SK-N-SH (cell line): ENCODE measurements around the gene ATP5F1A. TPM values are rescaled to one million over a fixed set of nuclear protein-coding genes. Genes with fewer than 3 reads are reported as not detected.

ENCODE experiments used
- CTCF ChIA-PET: fragments of 300-600, 350-600 bp; formaldehyde crosslinking; extraction: SDS; loops from one replicate; lab custom pipeline; 2021; lab: Yijun Ruan, JAX
- POLR2A ChIA-PET: fragments of 350-600 bp; sonication (Branson Sonifier 250); formaldehyde crosslinking; extraction: SDS; loops from one replicate; lab custom pipeline; 2020; ENCODE audit warnings: antibody characterized with exemption, inconsistent platforms; lab: Yijun Ruan, JAX
- DNase-seq: peaks from one replicate; pipeline ENCODE4 v3.0.0; 2012
- H2AFZ ChIP-seq: fragments of 200-600 bp; sonication (generic); 2 replicates; pipeline ENCODE4 v1.8.1; 2016; ENCODE audit warnings: antibody characterized with exemption, mild to moderate bottlenecking, low read depth
- H3F3A ChIP-seq: fragments of 200-600 bp; sonication (generic); replicated peaks from 2 replicates; pipeline ENCODE3; 2016; ENCODE audit warnings: antibody characterized with exemption, mild to moderate bottlenecking; ENCODE audit not compliant: insufficient read depth
- H3K27ac ChIP-seq, 2 experiments: fragments of 200-500 bp in 1 of 2; fragments of 200-600 bp in 1 of 2; sonication (Bioruptor generic) in 1 of 2; sonication (generic), shearing (Covaris generic) in 1 of 2; 2 replicates each; pipeline versions ENCODE4 v1.5.1 to v1.6.1; 2014 to 2016; ENCODE audit warnings: low read depth in 2 of 2, inconsistent platforms in 1 of 2, low read length in 1 of 2, mild to moderate bottlenecking in 1 of 2, mixed read lengths in 1 of 2
- H3K27me3 ChIP-seq: fragments of 200-600 bp; sonication (generic), shearing (Covaris generic); 2 replicates; pipeline ENCODE4 v1.6.1; 2016; ENCODE audit warnings: mixed run types; ENCODE audit not compliant: insufficient read depth
- H3K36me3 ChIP-seq, 2 experiments: fragments of 200-500 bp in 1 of 2; fragments of 200-600 bp in 1 of 2; sonication (Bioruptor generic) in 1 of 2; sonication (generic) in 1 of 2; replicated peaks in 1 of 2; 2 replicates each; pipeline versions ENCODE3 to v1.5.1; 2014 to 2016; ENCODE audit warnings: low read length in 1 of 2, mild to moderate bottlenecking in 1 of 2; ENCODE audit not compliant: insufficient read depth in 2 of 2, control insufficient read depth in 1 of 2
- H3K4me1 ChIP-seq, 2 experiments: fragments of 200-500 bp in 1 of 2; fragments of 200-600 bp in 1 of 2; sonication (Bioruptor generic) in 1 of 2; sonication (generic), shearing (Covaris generic) in 1 of 2; 2 replicates each; pipeline versions ENCODE4 v1.5.1 to v1.6.1; 2014 to 2016; ENCODE audit warnings: low read depth in 1 of 2, low read length in 1 of 2, mixed run types in 1 of 2; ENCODE audit not compliant: insufficient read depth in 2 of 2, control insufficient read depth in 1 of 2
- H3K4me2 ChIP-seq: fragments of 200-600 bp; sonication (generic), shearing (Covaris generic); 2 replicates; pipeline ENCODE4 v1.6.1; 2017; ENCODE audit warnings: mixed run types
- H3K4me3 ChIP-seq, 2 experiments: fragments of 200-500 bp in 1 of 2; fragments of 200-600 bp in 1 of 2; sonication (Bioruptor generic) in 1 of 2; sonication (generic), shearing (Covaris generic) in 1 of 2; 2 replicates each; pipeline versions ENCODE4 v1.5.1 to v1.8.1; 2014 to 2016; ENCODE audit warnings: low read depth in 2 of 2, inconsistent platforms in 1 of 2, low read length in 1 of 2, mild to moderate bottlenecking in 1 of 2, mixed read lengths in 1 of 2, moderate library complexity in 1 of 2
- H3K79me2 ChIP-seq: fragments of 200-600 bp; sonication (generic); 2 replicates; pipeline ENCODE4 v1.8.1; 2017; ENCODE audit warnings: mild to moderate bottlenecking; ENCODE audit not compliant: insufficient read depth
- H3K9ac ChIP-seq: fragments of 200-600 bp; sonication (generic); 2 replicates; pipeline ENCODE4 v1.6.1; 2017; ENCODE audit warnings: mixed run types
- H3K9me2 ChIP-seq: fragments of 200-600 bp; sonication (generic); 2 replicates; pipeline ENCODE4 v1.6.1; 2017; ENCODE audit warnings: mixed run types
- H3K9me3 ChIP-seq: fragments of 200-600 bp; sonication (generic); 2 replicates; pipeline ENCODE4 v1.6.1; 2017; ENCODE audit warnings: mixed run types, mild to moderate bottlenecking, moderate library complexity
- H4K20me1 ChIP-seq: fragments of 200-600 bp; sonication (generic); 2 replicates; pipeline ENCODE4 v1.6.1; 2017; ENCODE audit warnings: mild to moderate bottlenecking, mixed run types; ENCODE audit not compliant: insufficient read depth
- ELF1 ChIP-seq: IDR thresholded peaks from 2 replicates; pipeline ENCODE4 v1.4.0; 2012
- EZH2phosphoT487 ChIP-seq: fragments of 200-600 bp; sonication (generic); IDR thresholded peaks from 2 replicates; pipeline ENCODE4 v1.6.1; 2017; ENCODE audit warnings: low read depth, mixed run types, mild to moderate bottlenecking, antibody characterized with exemption, moderate library complexity, borderline replicate concordance
- FOXJ3 ChIP-seq: sonication (generic); formaldehyde crosslinking; IDR thresholded peaks from 2 replicates; pipeline ENCODE4 v1.5.1; 2020; ENCODE audit warnings: mild to moderate bottlenecking, missing genetic modification reagents
- JUND ChIP-seq: IDR thresholded peaks from 2 replicates; pipeline ENCODE4 v1.4.0; 2012
- MEF2A ChIP-seq: IDR thresholded peaks from 2 replicates; pipeline ENCODE4 v1.4.0; 2012; ENCODE audit warnings: low read depth, borderline replicate concordance
- MXI1 ChIP-seq: IDR thresholded peaks from 2 replicates; pipeline ENCODE4 v1.6.1; 2012; ENCODE audit warnings: mild to moderate bottlenecking, low read depth, low read length, improper control_type of control experiment
- SMC3 ChIP-seq: IDR thresholded peaks from 2 replicates; pipeline ENCODE4 v1.6.1; 2012; ENCODE audit warnings: low read depth, low read length, improper control_type of control experiment
- WGBS: methylation state at CpG from one replicate; pipeline ENCODE4 v1.1.6; 2017; ENCODE audit warnings: low lambda C conversion rate; 5-methylcytosine and 5-hydroxymethylcytosine counted together
- polyA plus RNA-seq, 3 experiments: library from polyadenylated mRNA; depleted of rRNA; stranded (reverse); fragments of >200 nt; gene quantifications; 2 replicates each; pipeline ENCODE4 v1.2.3, GENCODE V29; 2012
- TF ChIP-seq, protein P1 (sequence below): IDR thresholded peaks from 2 replicates; pipeline ENCODE4 v1.4.0; 2012; ENCODE audit warnings: low read depth, borderline replicate concordance
- TF ChIP-seq, protein P2 (sequence below): IDR thresholded peaks from 2 replicates; pipeline ENCODE4 v1.6.1; 2012; ENCODE audit warnings: mild to moderate bottlenecking, low read depth, low read length, moderate library complexity
- TF ChIP-seq, protein P3 (sequence below): fragments of 150-350 bp; IDR thresholded peaks from 2 replicates; pipeline ENCODE4 v1.6.1; 2017; ENCODE audit warnings: antibody characterized with exemption, low read length, low read depth, borderline replicate concordance
- TF ChIP-seq, protein P4 (sequence below): fragments of 200-600 bp; sonication (generic); IDR thresholded peaks from 2 replicates; pipeline ENCODE4 v1.6.1; 2017; ENCODE audit warnings: antibody characterized with exemption, mild to moderate bottlenecking, moderate library complexity
- TF ChIP-seq, protein P5 (sequence below): IDR thresholded peaks from 2 replicates; pipeline ENCODE4 v1.4.0; 2012; ENCODE audit warnings: low read depth, borderline replicate concordance

ATP5F1A gene
- polyA plus RNA-seq, 1 of the 3 experiments (the other 2 are of a cell fraction) = 610 TPM

DNA sequence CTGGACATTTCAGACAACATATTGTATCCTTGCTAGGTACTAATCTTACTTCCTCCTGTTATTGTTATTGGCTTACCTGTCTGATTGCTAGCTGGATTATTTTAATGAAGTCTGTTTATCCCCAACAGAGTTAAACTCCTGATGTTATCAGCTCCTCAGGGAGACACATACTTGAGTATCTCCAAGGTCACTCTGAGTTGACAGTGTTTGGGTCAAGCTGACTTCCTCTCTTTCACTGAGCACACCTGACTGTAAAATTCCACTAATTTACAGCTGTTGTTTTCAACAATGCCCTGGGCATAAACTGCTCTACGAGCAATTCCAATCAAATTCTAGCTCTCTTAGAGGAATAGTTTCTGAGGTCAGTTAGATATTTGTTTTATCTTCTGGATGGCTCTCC lies 15.7 kb upstream of the ATP5F1A start:
- Histone ChIP-seq H3K36me3 (peaks cover 3 to 30% of the 10 kb centered on the region in 2 experiments), H3F3A (peaks cover 4% of the 10 kb centered on the region), H2AFZ (no peak overlapping the region), H3K27me3 (no peaks in the 10 kb centered on the region), H3K27ac (no peak overlapping the region), H3K9me3 (no peaks in the 10 kb centered on the region), H3K4me3 (no peak overlapping the region), H3K79me2 (no peaks in the 10 kb centered on the region; the same call in 1 of the 2 replicates), H3K9me2 (no peaks in the 10 kb centered on the region), H3K4me1 (no peaks in the 10 kb centered on the region), H3K9ac (no peak overlapping the region), H3K4me2 (no peak overlapping the region), H4K20me1 (no peaks in the 10 kb centered on the region)
- ChIA-PET POLR2A (no interaction called here), CTCF (interaction anchor here (0.8 to 1.0 kb wide), 3 partner anchors 13 to 59 kb away, joined by 3 to 4 read pairs (median 3); a partner anchor contains a TSS)
- no peak for TF ChIP-seq SMC3
- DNase-seq = no peak
- WGBS = 86% methylated on average over 1 of the region's 1 CpG

DNA sequence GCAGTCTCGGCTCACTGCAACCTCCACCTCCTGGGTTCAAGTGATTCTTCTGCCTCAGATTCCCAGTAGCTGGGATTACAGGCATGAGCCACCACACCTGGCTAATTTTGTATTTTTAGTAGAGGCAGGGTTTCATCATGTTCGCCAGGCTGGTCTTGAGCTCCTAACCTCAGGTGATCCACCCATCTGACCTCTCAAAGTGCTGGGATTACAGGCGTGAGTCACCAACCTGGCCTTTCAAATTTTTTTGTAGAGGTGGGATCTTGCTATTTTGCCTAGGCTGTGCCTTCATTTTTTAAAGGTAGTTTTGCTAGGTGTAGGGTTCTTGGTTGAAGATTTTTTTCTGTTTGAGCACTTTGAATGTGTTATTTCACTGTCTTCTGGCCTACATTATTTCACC lies 12.3 kb upstream of the ATP5F1A start:
- no peaks in the 10 kb centered on the region for H3K27me3 ChIP-seq
- no peak for TF ChIP-seq EZH2phosphoT487
- no peak overlapping the region for H3K4me2 ChIP-seq
- H3K9me2 ChIP-seq = no peaks in the 10 kb centered on the region
- H3F3A ChIP-seq = peaks cover 4% of the 10 kb centered on the region
- no peak overlapping the region for H3K4me3 ChIP-seq
- no peaks in the 10 kb centered on the region for H3K9me3 ChIP-seq
- H3K27ac ChIP-seq = no peak overlapping the region
- H3K4me1 ChIP-seq = no peaks in the 10 kb centered on the region
- ChIA-PET POLR2A (no interaction called here), CTCF (interaction anchor here (1.9 kb wide), 1 partner anchor 63 kb away, joined by 6 read pairs; a partner anchor contains a TSS)
- H3K9ac ChIP-seq = no peak overlapping the region
- no peak for DNase-seq
- H4K20me1 ChIP-seq = no peaks in the 10 kb centered on the region
- peaks cover 22% of the 10 kb centered on the region for H3K79me2 ChIP-seq
- 88% methylated on average over 3 of the region's 3 CpGs for WGBS
- peaks cover 9 to 40% of the 10 kb centered on the region in 2 experiments for H3K36me3 ChIP-seq
- H2AFZ ChIP-seq = no peak overlapping the region

DNA sequence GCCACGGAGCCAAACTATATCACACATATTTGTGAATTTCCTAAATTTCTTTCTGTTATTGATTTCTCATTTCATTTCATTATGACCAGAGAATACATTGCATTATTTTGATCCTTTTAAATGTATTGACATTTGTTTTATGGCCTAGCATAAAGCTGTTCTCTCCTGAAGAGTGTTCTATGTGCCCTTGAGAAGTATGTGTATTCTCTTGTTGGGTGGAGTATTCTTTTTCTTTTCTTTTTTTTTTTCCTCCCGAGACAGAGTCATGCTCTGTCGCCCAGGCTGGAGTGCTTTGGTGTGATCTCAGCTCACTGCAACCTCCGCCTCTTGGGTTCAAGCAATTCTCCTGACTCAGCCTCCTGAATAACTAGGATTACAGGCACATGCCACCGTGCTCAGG lies 11.3 kb upstream of the ATP5F1A start:
- WGBS = 96% methylated on average over 5 of the region's 5 CpGs
- ChIA-PET POLR2A (no interaction called here), CTCF (interaction anchor here (1.9 kb wide), 1 partner anchor 64 kb away, joined by 6 read pairs; a partner anchor contains a TSS)
- TF ChIP-seq, protein P1, sequence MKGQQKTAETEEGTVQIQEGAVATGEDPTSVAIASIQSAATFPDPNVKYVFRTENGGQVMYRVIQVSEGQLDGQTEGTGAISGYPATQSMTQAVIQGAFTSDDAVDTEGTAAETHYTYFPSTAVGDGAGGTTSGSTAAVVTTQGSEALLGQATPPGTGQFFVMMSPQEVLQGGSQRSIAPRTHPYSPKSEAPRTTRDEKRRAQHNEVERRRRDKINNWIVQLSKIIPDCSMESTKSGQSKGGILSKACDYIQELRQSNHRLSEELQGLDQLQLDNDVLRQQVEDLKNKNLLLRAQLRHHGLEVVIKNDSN = no peak
- TF ChIP-seq JUND (no peak), MEF2A (no peak), ELF1 (no peak), FOXJ3 (CRISPR knock-in tag) (no peak), MXI1 (no peak)
- TF ChIP-seq, protein P2, sequence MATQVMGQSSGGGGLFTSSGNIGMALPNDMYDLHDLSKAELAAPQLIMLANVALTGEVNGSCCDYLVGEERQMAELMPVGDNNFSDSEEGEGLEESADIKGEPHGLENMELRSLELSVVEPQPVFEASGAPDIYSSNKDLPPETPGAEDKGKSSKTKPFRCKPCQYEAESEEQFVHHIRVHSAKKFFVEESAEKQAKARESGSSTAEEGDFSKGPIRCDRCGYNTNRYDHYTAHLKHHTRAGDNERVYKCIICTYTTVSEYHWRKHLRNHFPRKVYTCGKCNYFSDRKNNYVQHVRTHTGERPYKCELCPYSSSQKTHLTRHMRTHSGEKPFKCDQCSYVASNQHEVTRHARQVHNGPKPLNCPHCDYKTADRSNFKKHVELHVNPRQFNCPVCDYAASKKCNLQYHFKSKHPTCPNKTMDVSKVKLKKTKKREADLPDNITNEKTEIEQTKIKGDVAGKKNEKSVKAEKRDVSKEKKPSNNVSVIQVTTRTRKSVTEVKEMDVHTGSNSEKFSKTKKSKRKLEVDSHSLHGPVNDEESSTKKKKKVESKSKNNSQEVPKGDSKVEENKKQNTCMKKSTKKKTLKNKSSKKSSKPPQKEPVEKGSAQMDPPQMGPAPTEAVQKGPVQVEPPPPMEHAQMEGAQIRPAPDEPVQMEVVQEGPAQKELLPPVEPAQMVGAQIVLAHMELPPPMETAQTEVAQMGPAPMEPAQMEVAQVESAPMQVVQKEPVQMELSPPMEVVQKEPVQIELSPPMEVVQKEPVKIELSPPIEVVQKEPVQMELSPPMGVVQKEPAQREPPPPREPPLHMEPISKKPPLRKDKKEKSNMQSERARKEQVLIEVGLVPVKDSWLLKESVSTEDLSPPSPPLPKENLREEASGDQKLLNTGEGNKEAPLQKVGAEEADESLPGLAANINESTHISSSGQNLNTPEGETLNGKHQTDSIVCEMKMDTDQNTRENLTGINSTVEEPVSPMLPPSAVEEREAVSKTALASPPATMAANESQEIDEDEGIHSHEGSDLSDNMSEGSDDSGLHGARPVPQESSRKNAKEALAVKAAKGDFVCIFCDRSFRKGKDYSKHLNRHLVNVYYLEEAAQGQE = no peak
- TF ChIP-seq, protein P3, sequence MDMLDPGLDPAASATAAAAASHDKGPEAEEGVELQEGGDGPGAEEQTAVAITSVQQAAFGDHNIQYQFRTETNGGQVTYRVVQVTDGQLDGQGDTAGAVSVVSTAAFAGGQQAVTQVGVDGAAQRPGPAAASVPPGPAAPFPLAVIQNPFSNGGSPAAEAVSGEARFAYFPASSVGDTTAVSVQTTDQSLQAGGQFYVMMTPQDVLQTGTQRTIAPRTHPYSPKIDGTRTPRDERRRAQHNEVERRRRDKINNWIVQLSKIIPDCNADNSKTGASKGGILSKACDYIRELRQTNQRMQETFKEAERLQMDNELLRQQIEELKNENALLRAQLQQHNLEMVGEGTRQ = no peak
- TF ChIP-seq, protein P4, sequence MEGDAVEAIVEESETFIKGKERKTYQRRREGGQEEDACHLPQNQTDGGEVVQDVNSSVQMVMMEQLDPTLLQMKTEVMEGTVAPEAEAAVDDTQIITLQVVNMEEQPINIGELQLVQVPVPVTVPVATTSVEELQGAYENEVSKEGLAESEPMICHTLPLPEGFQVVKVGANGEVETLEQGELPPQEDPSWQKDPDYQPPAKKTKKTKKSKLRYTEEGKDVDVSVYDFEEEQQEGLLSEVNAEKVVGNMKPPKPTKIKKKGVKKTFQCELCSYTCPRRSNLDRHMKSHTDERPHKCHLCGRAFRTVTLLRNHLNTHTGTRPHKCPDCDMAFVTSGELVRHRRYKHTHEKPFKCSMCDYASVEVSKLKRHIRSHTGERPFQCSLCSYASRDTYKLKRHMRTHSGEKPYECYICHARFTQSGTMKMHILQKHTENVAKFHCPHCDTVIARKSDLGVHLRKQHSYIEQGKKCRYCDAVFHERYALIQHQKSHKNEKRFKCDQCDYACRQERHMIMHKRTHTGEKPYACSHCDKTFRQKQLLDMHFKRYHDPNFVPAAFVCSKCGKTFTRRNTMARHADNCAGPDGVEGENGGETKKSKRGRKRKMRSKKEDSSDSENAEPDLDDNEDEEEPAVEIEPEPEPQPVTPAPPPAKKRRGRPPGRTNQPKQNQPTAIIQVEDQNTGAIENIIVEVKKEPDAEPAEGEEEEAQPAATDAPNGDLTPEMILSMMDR = no peak
- TF ChIP-seq, protein P5, sequence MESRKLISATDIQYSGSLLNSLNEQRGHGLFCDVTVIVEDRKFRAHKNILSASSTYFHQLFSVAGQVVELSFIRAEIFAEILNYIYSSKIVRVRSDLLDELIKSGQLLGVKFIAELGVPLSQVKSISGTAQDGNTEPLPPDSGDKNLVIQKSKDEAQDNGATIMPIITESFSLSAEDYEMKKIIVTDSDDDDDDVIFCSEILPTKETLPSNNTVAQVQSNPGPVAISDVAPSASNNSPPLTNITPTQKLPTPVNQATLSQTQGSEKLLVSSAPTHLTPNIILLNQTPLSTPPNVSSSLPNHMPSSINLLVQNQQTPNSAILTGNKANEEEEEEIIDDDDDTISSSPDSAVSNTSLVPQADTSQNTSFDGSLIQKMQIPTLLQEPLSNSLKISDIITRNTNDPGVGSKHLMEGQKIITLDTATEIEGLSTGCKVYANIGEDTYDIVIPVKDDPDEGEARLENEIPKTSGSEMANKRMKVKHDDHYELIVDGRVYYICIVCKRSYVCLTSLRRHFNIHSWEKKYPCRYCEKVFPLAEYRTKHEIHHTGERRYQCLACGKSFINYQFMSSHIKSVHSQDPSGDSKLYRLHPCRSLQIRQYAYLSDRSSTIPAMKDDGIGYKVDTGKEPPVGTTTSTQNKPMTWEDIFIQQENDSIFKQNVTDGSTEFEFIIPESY = no peak

More for the DNA sequence above, 11.3 kb upstream of the ATP5F1A start:
- H3K4me2 ChIP-seq = no peak overlapping the region
- no peak overlapping the region for H3K4me3 ChIP-seq
- no peak overlapping the region for H3K9ac ChIP-seq
- H3K79me2 ChIP-seq = peaks cover 33% of the 10 kb centered on the region
- no peaks in the 10 kb centered on the region for H3K9me2 ChIP-seq
- DNase-seq = no peak
- H4K20me1 ChIP-seq = no peaks in the 10 kb centered on the region
- H3K9me3 ChIP-seq = no peaks in the 10 kb centered on the region
- no peak overlapping the region for H3K27ac ChIP-seq
- peaks cover 9 to 32% of the 10 kb centered on the region in 2 experiments for H3K36me3 ChIP-seq
- H3K27me3 ChIP-seq = no peaks in the 10 kb centered on the region
- H3F3A ChIP-seq = peaks cover 12% of the 10 kb centered on the region
- no peak overlapping the region for H2AFZ ChIP-seq
- H3K4me1 ChIP-seq = no peaks in the 10 kb centered on the region
